Naive thymus-derived CD4-positive, alpha-beta T cell (primary cell): ENCODE data around the gene CAMK2A. TPM values are rescaled to one million over a fixed set of nuclear protein-coding genes. Genes with fewer than 3 reads are reported as not detected.

ENCODE experiments used
- ATAC-seq: fragments of 150-1000 bp; cut with Tn5 transposase; 2 replicates; pipeline ENCODE4 v1.10.0; 2021; ENCODE audit warnings: mild to moderate bottlenecking, moderate library complexity
- CTCF ChIA-PET: fragments of 350-600 bp; sonication (Branson Sonifier 250); formaldehyde crosslinking; loops from one replicate; lab custom pipeline; 2021; ENCODE audit warnings: antibody characterized with exemption; lab: Charles Lee
- POLR2A ChIA-PET: fragments of 350-600 bp; sonication (Branson Sonifier 250); formaldehyde crosslinking; loops from one replicate; lab custom pipeline; 2021; ENCODE audit warnings: antibody characterized with exemption, inconsistent platforms; lab: Charles Lee
- DNase-seq, 9 donors: peaks; one replicate each; pipeline versions ENCODE4 v3.0.0 to v3.0.0-alpha.2; 2020 to 2022; ENCODE audit warnings: mixed read lengths in 1 of 9
- H3K27ac ChIP-seq: one replicate; pipeline ENCODE4 v1.7.0; 2013; ENCODE audit warnings: mild to moderate bottlenecking, low read depth, low read length, moderate library complexity
- H3K27me3 ChIP-seq, 2 donors: one replicate each; pipeline ENCODE4 v1.7.0; 2013; ENCODE audit warnings: low read length in 2 of 2, mild to moderate bottlenecking in 2 of 2, moderate library complexity in 2 of 2; ENCODE audit not compliant: control insufficient read depth in 2 of 2, insufficient read depth in 2 of 2
- H3K36me3 ChIP-seq, 3 experiments: 1 replicate in 2 of 3; 2 replicates in 1 of 3; pipeline ENCODE4 v1.7.0; 2013; ENCODE audit warnings: low read length in 3 of 3, mild to moderate bottlenecking in 3 of 3, moderate library complexity in 1 of 3; ENCODE audit not compliant: insufficient read depth in 3 of 3, control insufficient read depth in 2 of 3
- H3K4me1 ChIP-seq, 2 donors: one replicate each; pipeline ENCODE4 v1.7.0; 2013; ENCODE audit warnings: low read length in 2 of 2, mild to moderate bottlenecking in 2 of 2, moderate library complexity in 1 of 2; ENCODE audit not compliant: control insufficient read depth in 2 of 2, insufficient read depth in 2 of 2
- H3K4me3 ChIP-seq: 2 replicates; pipeline ENCODE4 v1.7.0; 2013; ENCODE audit warnings: mild to moderate bottlenecking, low read length
- H3K9me3 ChIP-seq, 3 experiments: 1 replicate in 2 of 3; 2 replicates in 1 of 3; pipeline ENCODE4 v1.7.0; 2013; ENCODE audit warnings: low read length in 3 of 3; ENCODE audit not compliant: control insufficient read depth in 2 of 3
- H3K27ac Mint-ChIP-seq, 9 donors: one replicate each; pipeline ENCODE4 v1.8.0; 2020 to 2022; ENCODE audit warnings: mixed read lengths in 9 of 9, mild to moderate bottlenecking in 8 of 9, moderate library complexity in 5 of 9, inconsistent platforms in 2 of 9
- H3K27me3 Mint-ChIP-seq, 5 donors: one replicate each; pipeline ENCODE4 v1.8.0; 2021 to 2022; ENCODE audit warnings: mixed read lengths in 5 of 5, mild to moderate bottlenecking in 1 of 5
- H3K36me3 Mint-ChIP-seq, 5 donors: one replicate each; pipeline ENCODE4 v1.8.0; 2020 to 2022; ENCODE audit warnings: mixed read lengths in 5 of 5, mild to moderate bottlenecking in 3 of 5, inconsistent platforms in 1 of 5
- H3K4me1 Mint-ChIP-seq, 7 donors: one replicate each; pipeline ENCODE4 v1.8.0; 2020 to 2022; ENCODE audit warnings: mixed read lengths in 7 of 7, mild to moderate bottlenecking in 3 of 7, inconsistent platforms in 1 of 7
- H3K4me3 Mint-ChIP-seq, 10 donors: one replicate each; pipeline ENCODE4 v1.8.0; 2020 to 2022; ENCODE audit warnings: mild to moderate bottlenecking in 10 of 10, mixed read lengths in 10 of 10, moderate library complexity in 6 of 10, inconsistent platforms in 2 of 10
- H3K9me3 Mint-ChIP-seq, 11 donors: one replicate each; pipeline ENCODE4 v1.8.0; 2020 to 2022; ENCODE audit warnings: mixed read lengths in 11 of 11, mild to moderate bottlenecking in 4 of 11, inconsistent platforms in 1 of 11, moderate library complexity in 1 of 11
- intact Hi-C, 2 donors: fragments of 100-400 bp; cut with micrococcal nuclease; formaldehyde crosslinking; loops; one replicate each; pipeline ENCODE4 v1.15.1; 2023
- polyA plus RNA-seq, 2 donors: library from polyadenylated mRNA; unstranded; fragments of 300-500 nt; fragmentation: Illumina TruSeq; gene quantifications; one replicate each; pipeline ENCODE4 v1.2.3, GENCODE V29; 2021
- total RNA-seq, 6 experiments: library from RNA in 5 of 6; stranded (reverse) in 5 of 6; gene quantifications; 1 replicate in 5 of 6; 2 replicates in 1 of 6; pipeline ENCODE4 v1.2.3 and lab custom pipeline; 2021 to 2026

Gene CAMK2A
- total and polyA plus RNA-seq, 7 experiments from 2014 or later = not detected

DNA sequence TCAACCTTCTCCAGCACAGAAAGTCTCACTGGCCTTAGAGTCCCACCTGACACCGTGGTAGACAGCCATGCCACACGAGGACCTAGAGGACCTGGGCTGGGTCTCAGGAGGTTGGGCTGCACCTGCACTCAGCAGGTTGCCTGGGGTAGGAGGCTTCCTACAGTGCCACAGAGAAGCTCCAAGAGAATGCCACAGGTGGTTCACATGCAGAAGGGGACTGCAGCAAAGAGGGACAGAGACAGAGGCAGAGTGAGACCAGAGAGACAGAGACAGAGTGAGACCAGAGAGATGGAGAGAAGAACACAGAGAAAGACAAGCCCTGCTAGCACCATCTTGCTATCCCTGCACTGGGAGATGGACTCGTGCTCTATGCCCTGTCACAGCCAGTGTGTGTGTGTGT, 5.7 kb downstream of the CAMK2A start:
- Mint-ChIP-seq H3K9me3 (no peaks in the 10 kb centered on the region), H3K36me3 (no peaks in the 10 kb centered on the region), H3K27ac (peak overlapping the region in 1 of 9 donors; percentile 90), H3K4me1 (no peaks in the 10 kb centered on the region), H3K4me3 (no peak overlapping the region), H3K27me3 (peaks cover 0 to 11% (median 0%) of the 10 kb centered on the region in 5 donors)
- no peaks in the 10 kb centered on the region for H3K27me3 ChIP-seq
- H3K9me3 ChIP-seq = no peaks in the 10 kb centered on the region
- POLR2A ChIA-PET = no interaction called here
- no peak overlapping the region for H3K4me3 ChIP-seq
- no peaks in the 10 kb centered on the region for H3K4me1 ChIP-seq
- H3K27ac ChIP-seq = no peak overlapping the region
- ATAC-seq (no peak), DNase-seq (no peak)
- CTCF ChIA-PET = no interaction called here
- no peaks in the 10 kb centered on the region for H3K36me3 ChIP-seq
- intact Hi-C loops = no loop called here

GRCh38 chr5:150281987-150282386, 7.6 kb downstream of the CAMK2A start:
- ChIA-PET CTCF (no interaction called here), POLR2A (no interaction called here)
- H3K4me1 ChIP-seq = no peaks in the 10 kb centered on the region
- Mint-ChIP-seq H3K9me3 (no peaks in the 10 kb centered on the region), H3K27me3 (peaks cover 0 to 14% (median 0%) of the 10 kb centered on the region in 5 donors), H3K27ac (no peak overlapping the region), H3K4me3 (no peak overlapping the region), H3K4me1 (no peaks in the 10 kb centered on the region), H3K36me3 (no peaks in the 10 kb centered on the region)
- H3K4me3 ChIP-seq = no peak overlapping the region
- no peak for ATAC-seq
- intact Hi-C loops = no loop called here
- no peaks in the 10 kb centered on the region for H3K27me3 ChIP-seq
- no peak overlapping the region for H3K27ac ChIP-seq
- no peaks in the 10 kb centered on the region for H3K9me3 ChIP-seq
- DNase-seq = no peak
- H3K36me3 ChIP-seq = no peaks in the 10 kb centered on the region

- no peaks in the 10 kb centered on the region for H3K4me1 Mint-ChIP-seq
- H3K27ac ChIP-seq = no peak overlapping the region
- DNase-seq = no peak
- H3K4me1 ChIP-seq = no peaks in the 10 kb centered on the region
- intact Hi-C loops = loop anchor here in 1 of 2 donors (10.0 kb wide), 1 partner anchor 155 kb away; no protein-coding TSS in a partner anchor
- peaks cover 0 to 19% (median 0%) of the 10 kb centered on the region in 5 donors for H3K27me3 Mint-ChIP-seq
- ChIA-PET POLR2A (no interaction called here), CTCF (no interaction called here)
- H3K36me3 ChIP-seq = no peaks in the 10 kb centered on the region
- H3K4me3 Mint-ChIP-seq = no peak overlapping the region
- no peaks in the 10 kb centered on the region for H3K36me3 Mint-ChIP-seq
- no peaks in the 10 kb centered on the region for H3K9me3 Mint-ChIP-seq
- H3K27ac Mint-ChIP-seq = no peak overlapping the region
- H3K9me3 ChIP-seq = no peaks in the 10 kb centered on the region
- no peaks in the 10 kb centered on the region for H3K27me3 ChIP-seq
- ATAC-seq = no peak
- H3K4me3 ChIP-seq = no peak overlapping the region
Measured at GRCh38 chr5:150279330-150280020, 10.1 kb downstream of the CAMK2A start.

DNA sequence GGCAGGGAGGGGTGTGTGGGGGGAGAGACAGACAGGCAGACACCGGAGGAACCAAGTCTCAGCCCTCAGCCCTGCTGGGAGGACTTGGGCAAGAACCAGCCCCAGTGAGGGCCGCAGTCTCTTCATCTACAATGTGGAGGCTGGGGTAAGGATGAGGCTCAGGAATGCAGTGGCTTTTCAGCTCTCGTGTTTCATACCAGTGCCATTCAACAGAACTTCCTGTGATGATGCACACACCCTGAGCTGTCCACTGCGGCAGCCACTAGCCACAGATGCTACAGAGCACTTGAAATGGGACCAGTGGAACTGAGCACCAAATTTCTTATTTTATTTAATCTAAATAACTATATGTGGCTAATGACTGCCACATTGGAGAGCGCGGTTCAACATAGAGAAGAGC, 10.7 kb downstream of the CAMK2A start:
- DNase-seq (no peak), ATAC-seq (no peak)
- Mint-ChIP-seq H3K9me3 (no peaks in the 10 kb centered on the region), H3K36me3 (no peaks in the 10 kb centered on the region), H3K27ac (no peak overlapping the region), H3K27me3 (peaks cover 0 to 19% (median 0%) of the 10 kb centered on the region in 5 donors), H3K4me1 (no peaks in the 10 kb centered on the region), H3K4me3 (no peak overlapping the region)
- intact Hi-C loops = loop anchor here in 1 of 2 donors (10.0 kb wide), 1 partner anchor 156 kb away; no protein-coding TSS in a partner anchor
- ChIA-PET CTCF (no interaction called here), POLR2A (no interaction called here)
- Histone ChIP-seq H3K9me3 (no peaks in the 10 kb centered on the region), H3K27ac (no peak overlapping the region), H3K4me1 (no peaks in the 10 kb centered on the region), H3K36me3 (no peaks in the 10 kb centered on the region), H3K27me3 (no peaks in the 10 kb centered on the region), H3K4me3 (no peak overlapping the region)

- Histone ChIP-seq H3K9me3 (no peaks in the 10 kb centered on the region), H3K27ac (no peak overlapping the region), H3K36me3 (no peaks in the 10 kb centered on the region), H3K4me1 (no peaks in the 10 kb centered on the region), H3K27me3 (no peaks in the 10 kb centered on the region), H3K4me3 (no peak overlapping the region)
- ChIA-PET POLR2A (no interaction called here), CTCF (no interaction called here)
- ATAC-seq (no peak), DNase-seq (no peak)
- H3K9me3 Mint-ChIP-seq = no peaks in the 10 kb centered on the region
- H3K36me3 Mint-ChIP-seq = no peaks in the 10 kb centered on the region
- H3K27me3 Mint-ChIP-seq = peaks cover 0 to 23% (median 0%) of the 10 kb centered on the region in 5 donors
- H3K27ac Mint-ChIP-seq = no peak overlapping the region
- no peaks in the 10 kb centered on the region for H3K4me1 Mint-ChIP-seq
- no peak overlapping the region for H3K4me3 Mint-ChIP-seq
- intact Hi-C loops = loop anchor here in 1 of 2 donors (10.0 kb wide), 1 partner anchor 157 kb away; no protein-coding TSS in a partner anchor
Measured at GRCh38 chr5:150278046-150278730, 11.4 kb downstream of the CAMK2A start.

DNA sequence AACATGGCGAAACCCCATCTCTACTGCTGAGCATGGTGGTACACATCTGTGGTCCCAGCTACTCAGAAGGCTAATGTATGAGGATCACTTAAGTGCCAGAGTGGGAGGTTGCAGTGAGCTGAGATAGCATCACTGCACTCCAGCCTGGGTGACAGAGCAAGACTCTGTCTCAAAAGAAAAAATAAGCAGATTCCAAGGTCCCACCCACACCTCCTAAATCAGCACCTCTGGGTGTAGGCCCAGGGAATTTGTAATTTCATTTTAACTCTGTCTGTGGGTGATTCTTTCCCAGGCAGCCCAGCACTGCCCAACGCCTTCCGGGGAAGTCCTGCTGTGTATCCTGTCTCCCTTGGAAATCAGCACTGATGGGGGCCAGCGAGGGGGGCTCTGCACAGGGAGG, 12.5 kb downstream of the CAMK2A start:
- Mint-ChIP-seq H3K27ac (no peak overlapping the region), H3K4me1 (no peaks in the 10 kb centered on the region), H3K27me3 (peaks cover 0 to 25% (median 0%) of the 10 kb centered on the region in 5 donors), H3K4me3 (no peak overlapping the region), H3K9me3 (no peaks in the 10 kb centered on the region), H3K36me3 (no peaks in the 10 kb centered on the region)
- ChIA-PET POLR2A (no interaction called here), CTCF (interaction anchor here (0.6 kb wide), 1 partner anchor 248 kb away, joined by 3 read pairs; no protein-coding TSS in a partner anchor)
- no peaks in the 10 kb centered on the region for H3K36me3 ChIP-seq
- H3K4me1 ChIP-seq = no peaks in the 10 kb centered on the region
- H3K9me3 ChIP-seq = no peaks in the 10 kb centered on the region
- H3K27ac ChIP-seq = no peak overlapping the region
- no peaks in the 10 kb centered on the region for H3K27me3 ChIP-seq
- H3K4me3 ChIP-seq = no peak overlapping the region
- DNase-seq (no peak), ATAC-seq (no peak)
- intact Hi-C loops = loop anchor here in 1 of 2 donors (10.0 kb wide), 1 partner anchor 158 kb away; no protein-coding TSS in a partner anchor
